Measurements from ENCODE around the gene ITPRIP.

DNA sequence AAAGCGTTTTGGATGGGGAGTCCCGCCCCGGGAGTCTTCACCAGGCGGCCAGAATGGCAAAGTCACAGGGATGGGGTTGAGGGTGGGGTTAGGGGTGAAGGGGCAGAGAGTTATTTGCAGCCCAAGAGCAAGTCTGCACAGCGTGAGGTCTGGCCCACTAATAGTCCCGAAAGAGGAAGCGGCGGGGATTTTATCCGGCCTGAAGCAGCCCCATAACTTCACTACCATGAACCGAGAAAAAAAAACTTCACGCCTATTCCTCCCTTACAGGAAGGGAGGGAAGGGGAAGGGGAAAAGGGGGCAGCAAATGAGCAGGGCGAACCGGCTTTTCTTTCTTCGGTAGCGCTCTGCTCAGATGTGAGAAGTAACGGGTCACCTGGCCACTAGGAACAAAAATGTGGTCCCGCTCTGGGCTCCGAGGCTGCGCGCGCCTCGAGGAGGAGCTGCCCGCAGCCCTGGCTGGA is 712 bp downstream of the ITPRIP start:
- TF ChIP-seq, protein P1, sequence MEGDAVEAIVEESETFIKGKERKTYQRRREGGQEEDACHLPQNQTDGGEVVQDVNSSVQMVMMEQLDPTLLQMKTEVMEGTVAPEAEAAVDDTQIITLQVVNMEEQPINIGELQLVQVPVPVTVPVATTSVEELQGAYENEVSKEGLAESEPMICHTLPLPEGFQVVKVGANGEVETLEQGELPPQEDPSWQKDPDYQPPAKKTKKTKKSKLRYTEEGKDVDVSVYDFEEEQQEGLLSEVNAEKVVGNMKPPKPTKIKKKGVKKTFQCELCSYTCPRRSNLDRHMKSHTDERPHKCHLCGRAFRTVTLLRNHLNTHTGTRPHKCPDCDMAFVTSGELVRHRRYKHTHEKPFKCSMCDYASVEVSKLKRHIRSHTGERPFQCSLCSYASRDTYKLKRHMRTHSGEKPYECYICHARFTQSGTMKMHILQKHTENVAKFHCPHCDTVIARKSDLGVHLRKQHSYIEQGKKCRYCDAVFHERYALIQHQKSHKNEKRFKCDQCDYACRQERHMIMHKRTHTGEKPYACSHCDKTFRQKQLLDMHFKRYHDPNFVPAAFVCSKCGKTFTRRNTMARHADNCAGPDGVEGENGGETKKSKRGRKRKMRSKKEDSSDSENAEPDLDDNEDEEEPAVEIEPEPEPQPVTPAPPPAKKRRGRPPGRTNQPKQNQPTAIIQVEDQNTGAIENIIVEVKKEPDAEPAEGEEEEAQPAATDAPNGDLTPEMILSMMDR (tag by site-specific recombination; IDR thresholded peaks at IDR 0.05), result no peak
- TF ChIP-seq ZNF558 (tag by site-specific recombination; IDR thresholded peaks at IDR 0.05) (no peak), ZBTB8A (tag by site-specific recombination; IDR thresholded peaks at IDR 0.05) (no peak), ZNF121 (tag by site-specific recombination; IDR thresholded peaks at IDR 0.05) (no peak; the same call in 1 of the 2 replicates)
- TF ChIP-seq, protein P2, sequence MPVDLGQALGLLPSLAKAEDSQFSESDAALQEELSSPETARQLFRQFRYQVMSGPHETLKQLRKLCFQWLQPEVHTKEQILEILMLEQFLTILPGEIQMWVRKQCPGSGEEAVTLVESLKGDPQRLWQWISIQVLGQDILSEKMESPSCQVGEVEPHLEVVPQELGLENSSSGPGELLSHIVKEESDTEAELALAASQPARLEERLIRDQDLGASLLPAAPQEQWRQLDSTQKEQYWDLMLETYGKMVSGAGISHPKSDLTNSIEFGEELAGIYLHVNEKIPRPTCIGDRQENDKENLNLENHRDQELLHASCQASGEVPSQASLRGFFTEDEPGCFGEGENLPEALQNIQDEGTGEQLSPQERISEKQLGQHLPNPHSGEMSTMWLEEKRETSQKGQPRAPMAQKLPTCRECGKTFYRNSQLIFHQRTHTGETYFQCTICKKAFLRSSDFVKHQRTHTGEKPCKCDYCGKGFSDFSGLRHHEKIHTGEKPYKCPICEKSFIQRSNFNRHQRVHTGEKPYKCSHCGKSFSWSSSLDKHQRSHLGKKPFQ (tag by site-specific recombination; IDR thresholded peaks at IDR 0.05), result no peak
- TF ChIP-seq, protein P3, sequence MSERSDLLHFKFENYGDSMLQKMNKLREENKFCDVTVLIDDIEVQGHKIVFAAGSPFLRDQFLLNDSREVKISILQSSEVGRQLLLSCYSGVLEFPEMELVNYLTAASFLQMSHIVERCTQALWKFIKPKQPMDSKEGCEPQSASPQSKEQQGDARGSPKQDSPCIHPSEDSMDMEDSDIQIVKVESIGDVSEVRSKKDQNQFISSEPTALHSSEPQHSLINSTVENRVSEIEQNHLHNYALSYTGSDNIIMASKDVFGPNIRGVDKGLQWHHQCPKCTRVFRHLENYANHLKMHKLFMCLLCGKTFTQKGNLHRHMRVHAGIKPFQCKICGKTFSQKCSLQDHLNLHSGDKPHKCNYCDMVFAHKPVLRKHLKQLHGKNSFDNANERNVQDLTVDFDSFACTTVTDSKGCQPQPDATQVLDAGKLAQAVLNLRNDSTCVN (tag by site-specific recombination; optimal IDR thresholded peaks at IDR 0.05), result no peak
- TF ChIP-seq, protein P4, sequence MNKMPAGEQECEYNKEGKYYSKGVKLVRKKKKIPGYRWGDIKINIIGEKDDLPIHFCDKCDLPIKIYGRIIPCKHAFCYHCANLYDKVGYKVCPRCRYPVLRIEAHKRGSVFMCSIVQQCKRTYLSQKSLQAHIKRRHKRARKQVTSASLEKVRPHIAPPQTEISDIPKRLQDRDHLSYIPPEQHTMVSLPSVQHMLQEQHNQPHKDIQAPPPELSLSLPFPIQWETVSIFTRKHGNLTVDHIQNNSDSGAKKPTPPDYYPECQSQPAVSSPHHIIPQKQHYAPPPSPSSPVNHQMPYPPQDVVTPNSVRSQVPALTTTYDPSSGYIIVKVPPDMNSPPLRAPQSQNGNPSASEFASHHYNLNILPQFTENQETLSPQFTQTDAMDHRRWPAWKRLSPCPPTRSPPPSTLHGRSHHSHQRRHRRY (tag by site-specific recombination; IDR thresholded peaks at IDR 0.05), result no peak
